SK-N-MC (cell line): ENCODE measurements around the gene AKAP17A.

Experiments used
- EZH2 ChIP-seq: fragments of 200-600 bp; sonication (generic); IDR thresholded peaks from one replicate; pipeline ENCODE4 v1.6.1; 2017; ENCODE audit warnings: antibody characterized with exemption
- POLR2AphosphoS5 ChIP-seq: IDR thresholded peaks from 2 replicates; pipeline ENCODE4 v1.6.1; 2012; ENCODE audit warnings: mild to moderate bottlenecking, low read depth, low read length, borderline replicate concordance

GRCh38 chrX:1610736-1611135, 19.3 kb downstream of the AKAP17A start:
- no peak for TF ChIP-seq EZH2
- TF ChIP-seq POLR2AphosphoS5 = no peak
